ENCODE results near the gene RXRG.

The RXRG gene

GRCh38 chr1:165383599-165384405, 61.1 kb downstream of the RXRG start:
- no peak overlapping the region for H3K27ac ChIP-seq (ENCODE audit: low read length)
- H3K4me3 ChIP-seq (ENCODE audit: low read length) = no peak overlapping the region
- no peaks in the 10 kb centered on the region; the same call in 1 of the 2 replicates for H3K9me3 ChIP-seq (ENCODE audit: insufficient read depth, low read length)
- no peak overlapping the region for H3K9ac ChIP-seq (ENCODE audit: low read length)
- H4K20me1 ChIP-seq (ENCODE audit: insufficient read depth, low read length) = no peaks in the 10 kb centered on the region; the same call in 1 of the 2 replicates
- H3K79me2 ChIP-seq (ENCODE audit: low read length) = no peaks in the 10 kb centered on the region
- no peak overlapping the region for H2AFZ ChIP-seq (ENCODE audit: low read depth, low read length)
- no peaks in the 10 kb centered on the region for H3K36me3 ChIP-seq (replicated peaks; ENCODE audit: low read depth, low read length)
- H3K27me3 ChIP-seq (ENCODE audit: low read depth, low read length) = peaks cover 99% of the 10 kb centered on the region
- TF ChIP-seq EZH2phosphoT487 (IDR thresholded peaks at IDR 0.05; ENCODE audit: low read depth) (no peak), CTCF (IDR thresholded peaks at IDR 0.05; ENCODE audit: low read depth, low read length) (no peak)
- H3K4me2 ChIP-seq (ENCODE audit: low read length) = no peak overlapping the region
- H3K4me1 ChIP-seq (ENCODE audit: low read length) = no peaks in the 10 kb centered on the region

DNA sequence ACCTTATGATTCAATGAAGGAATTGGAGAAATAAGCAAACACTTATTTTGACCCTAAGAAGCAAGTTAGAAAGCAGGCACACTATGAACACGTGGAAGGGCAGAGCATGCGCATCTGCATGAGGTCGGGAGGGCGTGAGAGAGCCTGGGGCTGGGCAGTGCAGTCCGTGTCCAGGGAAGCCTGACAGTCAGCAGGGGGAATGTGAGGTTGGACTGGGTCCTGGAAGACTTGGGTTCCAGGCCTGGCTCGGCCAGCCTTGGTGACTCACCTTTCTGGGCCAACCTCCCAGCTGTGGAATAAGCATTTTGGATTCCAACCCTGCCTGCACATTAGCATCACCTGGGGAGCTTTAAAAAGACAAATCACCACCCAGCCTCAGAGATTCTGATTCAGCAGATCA, 61.9 kb downstream of the RXRG start:
- no peaks in the 10 kb centered on the region; the same call in 1 of the 2 replicates for H3K9me3 ChIP-seq (ENCODE audit: insufficient read depth, low read length)
- H3K79me2 ChIP-seq (ENCODE audit: low read length) = no peaks in the 10 kb centered on the region
- no peaks in the 10 kb centered on the region; the same call in 1 of the 2 replicates for H4K20me1 ChIP-seq (ENCODE audit: insufficient read depth, low read length)
- H2AFZ ChIP-seq (ENCODE audit: low read depth, low read length) = no peak overlapping the region
- TF ChIP-seq EZH2phosphoT487 (IDR thresholded peaks at IDR 0.05; ENCODE audit: low read depth) (no peak), CTCF (IDR thresholded peaks at IDR 0.05; ENCODE audit: low read depth, low read length) (no peak)
- no peak overlapping the region for H3K4me2 ChIP-seq (ENCODE audit: low read length)
- no peak overlapping the region for H3K9ac ChIP-seq (ENCODE audit: low read length)
- no peaks in the 10 kb centered on the region for H3K36me3 ChIP-seq (replicated peaks; ENCODE audit: low read depth, low read length)
- H3K4me1 ChIP-seq (ENCODE audit: low read length) = no peaks in the 10 kb centered on the region
- H3K4me3 ChIP-seq (ENCODE audit: low read length) = no peak overlapping the region
- H3K27me3 ChIP-seq (ENCODE audit: low read depth, low read length) = peaks cover 93% of the 10 kb centered on the region
- no peak overlapping the region for H3K27ac ChIP-seq (ENCODE audit: low read length)

DNA sequence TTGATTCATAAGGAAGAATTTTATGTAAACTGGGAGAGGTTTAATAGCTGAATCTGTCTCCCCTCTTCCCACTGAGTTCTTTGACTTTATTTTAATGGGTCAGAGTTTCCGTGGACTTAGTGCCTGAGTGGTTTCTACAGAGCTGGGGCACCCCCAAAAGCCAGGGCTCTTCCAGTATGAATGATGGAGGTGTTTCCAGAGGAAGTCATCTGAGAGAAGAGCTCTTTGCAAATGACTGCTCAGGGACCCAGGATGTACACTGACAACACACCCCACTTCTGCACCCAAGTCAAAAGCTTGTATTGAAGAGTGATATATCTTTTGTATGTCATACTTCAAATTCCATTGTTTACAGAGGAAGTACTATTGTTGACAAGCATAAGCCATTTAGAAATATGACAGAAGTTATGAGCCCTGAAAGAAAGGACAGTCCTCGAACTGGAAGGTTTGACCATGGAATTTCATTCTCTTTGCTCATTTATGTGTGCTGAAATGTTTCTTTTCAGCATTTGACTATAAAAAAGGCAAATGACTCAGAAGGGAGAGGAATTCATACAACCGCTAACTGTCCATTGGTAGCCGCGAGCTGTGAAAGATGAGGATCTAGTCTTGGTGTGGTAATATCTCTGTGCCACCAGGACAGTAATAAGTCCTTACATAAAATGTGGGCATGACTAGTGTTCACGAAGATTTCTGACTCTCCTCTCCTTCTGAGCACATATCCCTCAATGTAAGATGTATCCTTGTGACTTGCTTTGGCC, 63.0 kb downstream of the RXRG start:
- H3K4me1 ChIP-seq (ENCODE audit: low read length) = no peaks in the 10 kb centered on the region
- H3K79me2 ChIP-seq (ENCODE audit: low read length) = no peaks in the 10 kb centered on the region
- no peak overlapping the region for H3K27ac ChIP-seq (ENCODE audit: low read length)
- no peak overlapping the region for H3K9ac ChIP-seq (ENCODE audit: low read length)
- H3K4me2 ChIP-seq (ENCODE audit: low read length) = no peak overlapping the region
- H3K9me3 ChIP-seq (ENCODE audit: insufficient read depth, low read length) = no peaks in the 10 kb centered on the region; the same call in 1 of the 2 replicates
- no peak overlapping the region for H2AFZ ChIP-seq (ENCODE audit: low read depth, low read length)
- H3K36me3 ChIP-seq (replicated peaks; ENCODE audit: low read depth, low read length) = no peaks in the 10 kb centered on the region
- H3K4me3 ChIP-seq (ENCODE audit: low read length) = no peak overlapping the region
- H3K27me3 ChIP-seq (ENCODE audit: low read depth, low read length) = peaks cover 81% of the 10 kb centered on the region
- TF ChIP-seq CTCF (IDR thresholded peaks at IDR 0.05; ENCODE audit: low read depth, low read length) (no peak), EZH2phosphoT487 (IDR thresholded peaks at IDR 0.05; ENCODE audit: low read depth) (no peak)
- H4K20me1 ChIP-seq (ENCODE audit: insufficient read depth, low read length) = no peaks in the 10 kb centered on the region; the same call in none of the 2 replicates

DNA sequence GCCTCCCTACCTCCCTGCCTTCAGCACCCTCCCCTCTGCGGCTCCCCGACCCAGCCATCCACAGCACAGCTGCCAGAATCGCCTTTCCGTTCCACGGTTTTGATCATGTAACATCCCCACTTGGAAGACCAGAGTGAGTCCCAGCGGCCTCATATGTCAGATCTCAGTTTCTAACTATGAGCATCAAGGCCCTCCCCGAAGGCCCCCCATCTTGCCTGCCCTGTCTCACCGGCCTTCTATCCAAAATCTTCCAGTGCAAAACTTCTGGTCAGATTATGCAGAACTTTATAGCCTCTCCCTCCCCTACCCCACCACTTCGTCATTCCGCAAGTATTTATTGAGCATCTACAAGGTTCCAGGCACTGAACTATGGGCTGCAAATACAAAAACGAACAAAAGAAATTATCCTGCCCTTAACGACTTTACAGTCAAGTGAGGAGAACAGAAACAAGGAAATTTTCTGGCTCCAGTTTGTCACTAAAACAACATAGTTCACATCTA, 68.1 kb downstream of the RXRG start:
- no peak overlapping the region for H3K4me2 ChIP-seq (ENCODE audit: low read length)
- H3K27ac ChIP-seq (ENCODE audit: low read length) = no peak overlapping the region
- H4K20me1 ChIP-seq (ENCODE audit: insufficient read depth, low read length) = no peaks in the 10 kb centered on the region; the same call in 1 of the 2 replicates
- H3K27me3 ChIP-seq (ENCODE audit: low read depth, low read length) = peaks cover 62% of the 10 kb centered on the region
- H3K9ac ChIP-seq (ENCODE audit: low read length) = no peak overlapping the region
- H2AFZ ChIP-seq (ENCODE audit: low read depth, low read length) = no peak overlapping the region
- no peaks in the 10 kb centered on the region for H3K36me3 ChIP-seq (replicated peaks; ENCODE audit: low read depth, low read length)
- no peaks in the 10 kb centered on the region for H3K79me2 ChIP-seq (ENCODE audit: low read length)
- no peaks in the 10 kb centered on the region; the same call in 1 of the 2 replicates for H3K9me3 ChIP-seq (ENCODE audit: insufficient read depth, low read length)
- H3K4me1 ChIP-seq (ENCODE audit: low read length) = no peaks in the 10 kb centered on the region
- H3K4me3 ChIP-seq (ENCODE audit: low read length) = no peak overlapping the region
- no peak for TF ChIP-seq EZH2phosphoT487 (IDR thresholded peaks at IDR 0.05; ENCODE audit: low read depth)
- TF ChIP-seq CTCF (IDR thresholded peaks at IDR 0.05; ENCODE audit: low read depth, low read length) = no peak
